ENCODE results near the gene MARK2.

MARK2 gene

GRCh38 chr11:63876616-63877015, 37.7 kb downstream of the MARK2 start:
- no peak for TF ChIP-seq ARNTL (CRISPR knock-in tag; IDR thresholded peaks at IDR 0.05; ENCODE audit: borderline replicate concordance, low read depth)
- no peak for TF ChIP-seq PATZ1 (CRISPR knock-in tag; IDR thresholded peaks at IDR 0.05; ENCODE audit: borderline replicate concordance)
- TF ChIP-seq TOX (CRISPR knock-in tag; IDR thresholded peaks at IDR 0.05; ENCODE audit: borderline replicate concordance), result no peak
- TF ChIP-seq ZC3H10 (CRISPR knock-in tag; IDR thresholded peaks at IDR 0.05), result no peak
- TF ChIP-seq OSR1 (CRISPR knock-in tag; IDR thresholded peaks at IDR 0.05), result no peak
- TF ChIP-seq CREB5 (CRISPR knock-in tag; IDR thresholded peaks at IDR 0.05; ENCODE audit: low read depth), result no peak
- no peak for TF ChIP-seq GLIS3 (CRISPR knock-in tag; IDR thresholded peaks at IDR 0.05)
- TF ChIP-seq ZNF8 (CRISPR knock-in tag; IDR thresholded peaks at IDR 0.05), result no peak
- TF ChIP-seq ISL1 (CRISPR knock-in tag; IDR thresholded peaks at IDR 0.05), result no peak
- no peak for TF ChIP-seq RARB (CRISPR knock-in tag; IDR thresholded peaks at IDR 0.05)
- TF ChIP-seq CSDC2 (CRISPR knock-in tag; IDR thresholded peaks at IDR 0.05), result no peak
- no peak for TF ChIP-seq CSRNP3 (CRISPR knock-in tag; IDR thresholded peaks at IDR 0.05)
- TF ChIP-seq PPARA (CRISPR knock-in tag; IDR thresholded peaks at IDR 0.05; ENCODE audit: borderline replicate concordance), result no peak
- no peak for ATAC-seq

GRCh38 chr11:63877658-63878241, 38.8 kb downstream of the MARK2 start:
- no peak for TF ChIP-seq RARB (CRISPR knock-in tag; IDR thresholded peaks at IDR 0.05)
- TF ChIP-seq GLIS3 (CRISPR knock-in tag; IDR thresholded peaks at IDR 0.05), result no peak
- TF ChIP-seq PATZ1 (CRISPR knock-in tag; IDR thresholded peaks at IDR 0.05; ENCODE audit: borderline replicate concordance), result no peak
- TF ChIP-seq CREB5 (CRISPR knock-in tag; IDR thresholded peaks at IDR 0.05; ENCODE audit: low read depth), result no peak
- no peak for TF ChIP-seq ZNF8 (CRISPR knock-in tag; IDR thresholded peaks at IDR 0.05)
- TF ChIP-seq ZNF565 (CRISPR knock-in tag; conservative IDR thresholded peaks at IDR 0.05; ENCODE audit: low read depth), result no peak
- no peak for TF ChIP-seq ZFP3 (CRISPR knock-in tag; IDR thresholded peaks at IDR 0.05)
- no peak for TF ChIP-seq OSR1 (CRISPR knock-in tag; IDR thresholded peaks at IDR 0.05)
- no peak for TF ChIP-seq TOX (CRISPR knock-in tag; IDR thresholded peaks at IDR 0.05; ENCODE audit: borderline replicate concordance)
- no peak for TF ChIP-seq ESRRG (CRISPR knock-in tag; IDR thresholded peaks at IDR 0.05)
- no peak for TF ChIP-seq CSDC2 (CRISPR knock-in tag; IDR thresholded peaks at IDR 0.05)
- TF ChIP-seq ZFP30 (CRISPR knock-in tag; IDR thresholded peaks at IDR 0.05), result no peak
- no peak for TF ChIP-seq BACH2 (CRISPR knock-in tag; IDR thresholded peaks at IDR 0.05; ENCODE audit: borderline replicate concordance)
- TF ChIP-seq TSHZ2 (CRISPR knock-in tag; IDR thresholded peaks at IDR 0.05), result no peak
- no peak for ATAC-seq
